SH-SY5Y (cell line): Measurements from ENCODE around the gene SERP2.

Experiments
- GATA2 ChIP-seq: IDR thresholded peaks from 2 replicates; pipeline ENCODE4 v1.6.1; 2011; ENCODE audit warnings: mild to moderate bottlenecking, low read depth, low read length
- GATA3 ChIP-seq: IDR thresholded peaks from 2 replicates; pipeline ENCODE4 v1.6.1; 2011; ENCODE audit warnings: low read depth, mild to moderate bottlenecking, low read length, moderate library complexity

GRCh38 chr13:44402899-44403445 is 29.3 kb downstream of the SERP2 start:
- TF ChIP-seq GATA2 (no peak), GATA3 (no peak)
